Vein endothelial cell (primary cell): ENCODE measurements around the gene HK1. TPM values are rescaled to one million over a fixed set of nuclear protein-coding genes. Genes with fewer than 3 reads are reported as not detected.

ENCODE experiments used
- total RNA-seq: library from RNA; depleted of rRNA; stranded (reverse); fragments of >200 nt; gene quantifications from 2 replicates; pipeline ENCODE4 v1.2.3, GENCODE V29; 2012

The HK1 gene
- 86.6 and 90.9 TPM in 2 replicates for total RNA-seq

DNA sequence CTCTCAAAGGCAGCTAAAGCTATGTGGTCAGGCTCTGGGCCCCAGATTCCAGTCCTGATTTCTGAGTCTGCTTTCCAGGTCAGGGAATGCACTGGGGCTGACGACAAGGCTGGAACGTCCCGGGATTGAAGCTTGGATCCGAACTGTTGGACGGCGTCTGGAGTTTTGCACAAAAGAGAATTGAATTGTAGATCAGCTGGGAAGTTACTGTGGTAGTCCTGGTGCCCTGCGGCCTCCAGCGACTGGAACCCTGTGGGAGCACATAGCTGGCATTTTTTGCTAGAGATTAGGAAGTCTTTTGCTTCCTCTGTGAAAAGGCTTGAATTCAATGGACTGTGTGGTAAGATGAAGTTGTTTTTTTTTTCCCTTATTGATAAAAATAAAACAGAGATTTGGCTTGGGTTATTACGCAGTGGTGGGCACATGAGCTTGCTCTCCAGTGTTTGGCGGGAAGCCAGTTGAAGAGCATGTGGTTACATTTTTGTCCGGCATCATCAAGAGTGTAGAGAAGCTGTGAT is at the start of gene HK1:
Gene HK1 (plus strand): TSS at position 51 of the 518 bp plus-strand sequence.

DNA sequence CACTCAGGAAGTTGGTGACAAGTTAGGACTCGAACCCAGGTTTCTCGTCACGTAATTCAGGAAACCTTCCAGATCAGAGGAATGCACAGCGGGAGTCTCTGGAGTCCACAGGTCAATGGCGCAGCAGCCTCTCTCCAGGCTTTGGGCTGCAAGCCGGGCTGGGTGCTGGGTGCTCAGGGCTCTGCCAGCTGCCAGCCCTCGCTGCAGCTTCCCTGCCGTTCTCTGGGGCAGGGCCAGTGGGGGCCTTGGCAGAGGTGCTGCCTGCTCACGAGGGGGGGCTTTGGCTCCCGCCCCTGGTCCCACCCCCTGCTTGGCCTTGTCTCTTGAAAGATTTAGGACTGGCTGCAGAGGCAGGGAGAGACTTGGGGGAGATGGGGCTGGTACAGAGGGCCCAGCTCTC is 138.4 kb downstream of the HK1 start, which contains the start of gene TACR2:
Gene TACR2 (minus strand): TSS at position 224 of the 400 bp plus-strand sequence. CDS start 595 bp downstream, outside the sequence.

DNA sequence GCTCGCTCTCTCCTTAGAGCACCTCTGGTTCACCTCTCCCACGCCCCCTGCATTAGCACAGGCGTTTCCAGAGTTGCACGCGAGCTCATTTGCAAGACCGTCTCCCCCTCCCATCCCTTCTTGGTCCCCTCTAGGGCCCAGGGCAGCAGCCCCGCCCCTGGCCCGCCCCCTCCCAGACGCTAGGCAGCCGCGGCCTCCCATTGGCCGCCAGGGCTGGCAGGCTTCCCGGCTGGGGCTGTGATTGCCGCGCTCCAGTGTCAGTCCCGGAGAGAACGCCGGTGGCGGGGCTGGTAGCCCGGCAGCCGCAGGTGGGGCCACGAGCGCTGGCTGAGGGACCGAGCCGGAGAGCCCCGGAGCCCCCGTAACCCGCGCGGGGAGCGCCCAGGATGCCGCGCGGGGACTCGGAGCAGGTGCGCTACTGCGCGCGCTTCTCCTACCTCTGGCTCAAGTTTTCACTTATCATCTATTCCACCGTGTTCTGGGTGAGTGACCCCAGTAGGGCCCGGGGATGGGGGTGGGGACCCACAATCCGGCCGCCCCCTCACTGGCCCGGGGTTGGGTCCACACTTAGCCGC is 173.0 kb downstream of the HK1 start, which contains the start of gene TSPAN15:
Gene TSPAN15 (plus strand): TSS at position 257 of the 575 bp plus-strand sequence. CDS start 130 bp downstream, at position 387.

Other genes starting within 250 kb of the HK1 start
- gene SRGN, start 190.4 kb upstream of the HK1 start, total RNA-seq: 765 and 785 TPM in 2 replicates
- gene VPS26A, start 154.3 kb upstream of the HK1 start, total RNA-seq: 36.6 and 47.8 TPM in 2 replicates
- 20.6 and 26.8 TPM in 2 replicates for gene SUPV3L1, start 98.3 kb upstream of the HK1 start, total RNA-seq
- gene HKDC1, start 58.2 kb upstream of the HK1 start, total RNA-seq: not detected in 2 replicates
- 0.10 and 0.65 TPM in 2 replicates for gene TACR2, start 138.4 kb downstream of the HK1 start, total RNA-seq
- gene TSPAN15, start 173.0 kb downstream of the HK1 start, total RNA-seq: 136 and 191 TPM in 2 replicates